A673 (cell line): Measurements from ENCODE around the gene MTF1.

Experiments used
- CTCF ChIP-seq: fragments of 300-800, 200-600 bp; sonication (generic); conservative IDR thresholded peaks from 2 replicates; pipeline ENCODE4 v1.5.1; 2017; ENCODE audit warnings: low read depth, mild to moderate bottlenecking, antibody characterized with exemption, low read length, moderate library complexity, mixed read lengths
- EZH2 ChIP-seq: fragments of 200-600 bp; sonication (generic); IDR thresholded peaks from 2 replicates; pipeline ENCODE4 v1.6.1; 2017; ENCODE audit warnings: borderline replicate concordance, low read depth, mild to moderate bottlenecking, mixed read lengths, antibody characterized with exemption, low read length; ENCODE audit not compliant: poor library complexity, severe bottlenecking

DNA sequence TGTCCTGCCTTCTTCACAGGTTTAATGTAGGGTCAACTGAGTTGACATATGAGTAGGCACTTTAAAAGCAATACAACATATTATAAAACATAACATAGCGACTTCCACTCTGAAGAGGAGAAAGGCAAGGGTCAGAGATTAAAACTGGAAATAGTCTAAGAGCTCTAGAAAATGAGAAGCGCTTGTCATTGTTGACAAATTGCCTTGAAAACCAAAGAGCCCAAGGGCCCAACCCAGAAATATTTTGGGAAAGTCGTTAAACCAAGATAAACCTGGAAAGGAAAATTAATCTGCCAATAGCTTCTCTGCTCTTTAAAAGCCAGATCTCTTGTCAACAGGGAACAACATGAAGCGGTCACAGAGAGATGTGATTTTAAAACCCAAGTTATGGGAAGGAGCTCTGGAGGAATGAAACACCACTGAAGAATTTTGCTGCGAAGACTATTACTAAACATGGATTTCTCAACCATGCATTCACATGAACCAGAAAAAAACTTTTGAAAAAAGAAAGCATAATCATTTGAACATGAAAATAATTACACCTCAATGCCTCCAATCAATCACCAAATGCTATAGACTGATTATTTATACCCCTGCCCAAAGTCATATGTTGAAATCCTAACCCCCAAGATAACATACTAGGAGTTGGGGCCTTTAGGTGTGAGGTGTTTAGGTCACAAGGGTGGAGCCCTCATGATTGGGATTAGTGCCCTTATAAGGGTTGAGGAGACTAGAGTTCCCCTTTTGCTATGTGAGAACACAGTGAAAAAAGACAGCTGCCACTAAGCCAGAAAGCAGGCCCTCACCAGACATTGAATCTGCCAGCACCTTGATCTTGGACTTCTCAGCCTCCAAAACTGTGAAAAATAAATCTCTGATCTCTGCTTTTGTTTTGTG is 33.0 kb upstream of the MTF1 start:
- TF ChIP-seq CTCF (no peak), EZH2 (no peak)
